WTC11 (cell line): ENCODE measurements around the gene PACS1.

Experiments
- AFF4 ChIP-seq: sonication (generic); formaldehyde crosslinking; IDR thresholded peaks from 2 replicates; pipeline ENCODE4 v1.8.1; 2023; ENCODE audit warnings: mild to moderate bottlenecking, missing genetic modification reagents, borderline replicate concordance
- ATF6 ChIP-seq: sonication (generic); formaldehyde crosslinking; IDR thresholded peaks from 2 replicates; pipeline ENCODE4 v1.8.1; 2023; ENCODE audit warnings: mild to moderate bottlenecking, missing genetic modification reagents
- CTCF ChIP-seq: fragments of 200-600 bp; IDR thresholded peaks from 2 replicates; pipeline ENCODE4 v1.8.0; 2022; ENCODE audit warnings: antibody characterized with exemption
- E2F5 ChIP-seq: sonication (generic); formaldehyde crosslinking; IDR thresholded peaks from 2 replicates; pipeline ENCODE4 v1.8.1; 2022; ENCODE audit warnings: mild to moderate bottlenecking, moderate library complexity, missing genetic modification reagents
- ELF4 ChIP-seq: sonication (generic); formaldehyde crosslinking; IDR thresholded peaks from 2 replicates; pipeline ENCODE4 v1.8.1; 2022; ENCODE audit warnings: low read depth, mild to moderate bottlenecking, moderate library complexity, missing genetic modification reagents
- FOXP4 ChIP-seq: sonication (generic); formaldehyde crosslinking; IDR thresholded peaks from 2 replicates; pipeline ENCODE4 v1.8.0; 2022; ENCODE audit warnings: mild to moderate bottlenecking, missing genetic modification reagents
- JUN ChIP-seq: sonication (generic); formaldehyde crosslinking; IDR thresholded peaks from 2 replicates; pipeline ENCODE4 v1.8.0; 2023; ENCODE audit warnings: mild to moderate bottlenecking, missing genetic modification reagents
- MAX ChIP-seq: sonication (generic); formaldehyde crosslinking; IDR thresholded peaks from 2 replicates; pipeline ENCODE4 v1.8.0; 2022; ENCODE audit warnings: mild to moderate bottlenecking, missing genetic modification reagents
- MLX ChIP-seq: sonication (generic); formaldehyde crosslinking; IDR thresholded peaks from 2 replicates; pipeline ENCODE4 v1.8.1; 2023; ENCODE audit warnings: mild to moderate bottlenecking, missing genetic modification reagents, moderate library complexity
- TCF7 ChIP-seq: sonication (generic); formaldehyde crosslinking; IDR thresholded peaks from 2 replicates; pipeline ENCODE4 v1.8.0; 2022; ENCODE audit warnings: mild to moderate bottlenecking, low read depth, missing genetic modification reagents, moderate library complexity
- TEAD1 ChIP-seq: sonication (generic); formaldehyde crosslinking; IDR thresholded peaks from 2 replicates; pipeline ENCODE4 v1.8.0; 2022; ENCODE audit warnings: mild to moderate bottlenecking, missing genetic modification reagents
- USF2 ChIP-seq: sonication (generic); formaldehyde crosslinking; IDR thresholded peaks from 2 replicates; pipeline ENCODE4 v1.8.1; 2023; ENCODE audit warnings: mild to moderate bottlenecking, missing genetic modification reagents, moderate library complexity
- ZNF281 ChIP-seq: sonication (generic); formaldehyde crosslinking; IDR thresholded peaks from 2 replicates; pipeline ENCODE4 v1.8.0; 2023; ENCODE audit warnings: mild to moderate bottlenecking, missing genetic modification reagents

- TF ChIP-seq E2F5 (CRISPR knock-in tag) (no peak), ZNF281 (CRISPR knock-in tag) (no peak), CTCF (no peak), MAX (CRISPR knock-in tag) (no peak), JUN (no peak), TCF7 (CRISPR knock-in tag) (no peak), TEAD1 (no peak), AFF4 (CRISPR knock-in tag) (no peak), MLX (CRISPR knock-in tag) (no peak), FOXP4 (CRISPR knock-in tag) (no peak), USF2 (CRISPR knock-in tag) (no peak), ATF6 (CRISPR knock-in tag) (no peak), ELF4 (CRISPR knock-in tag) (no peak)
These were observed 181.7 kb downstream of the PACS1 start for GRCh38 chr11:66251809-66252208.
